CD14-positive monocyte (primary cell): ENCODE data around the gene RAB11FIP4. TPM values are rescaled to one million over a fixed set of nuclear protein-coding genes. Genes with fewer than 3 reads are reported as not detected.

ENCODE experiments used
- DNase-seq, 3 donors: peaks; one replicate each; pipeline ENCODE4 v3.0.0-alpha.2; 2011 to 2022
- H2AFZ ChIP-seq: 2 replicates; pipeline ENCODE4 v1.6.0; 2012; ENCODE audit warnings: mild to moderate bottlenecking, low read depth, low read length, inconsistent platforms; ENCODE audit not compliant: insufficient read depth, poor library complexity, severe bottlenecking
- H3K27ac ChIP-seq, 2 donors: 1 replicate in 1 of 2; 2 replicates in 1 of 2; pipeline ENCODE4 v1.5.1; 2012 to 2013; ENCODE audit warnings: low read length in 2 of 2, control low read depth in 1 of 2, inconsistent platforms in 1 of 2, low read depth in 1 of 2, mild to moderate bottlenecking in 1 of 2
- H3K27me3 ChIP-seq, 2 donors: one replicate each; pipeline versions ENCODE4 v1.6.0 to v1.6.1; 2011 to 2013; ENCODE audit warnings: low read length in 2 of 2; ENCODE audit not compliant: control insufficient read depth in 2 of 2, insufficient read depth in 2 of 2
- H3K36me3 ChIP-seq, 2 donors: replicated peaks in 1 of 2; 1 replicate in 1 of 2; 2 replicates in 1 of 2; pipeline versions ENCODE4 v1.5.1 to v1.6.1; 2012 to 2013; ENCODE audit warnings: low read length in 2 of 2, control low read depth in 1 of 2, inconsistent platforms in 1 of 2, mild to moderate bottlenecking in 1 of 2; ENCODE audit not compliant: insufficient read depth in 2 of 2, control insufficient read depth in 1 of 2
- H3K4me1 ChIP-seq, 2 donors: 1 replicate in 1 of 2; 2 replicates in 1 of 2; pipeline versions ENCODE4 v1.5.1 to v1.6.1; 2012 to 2013; ENCODE audit warnings: low read length in 2 of 2, control low read depth in 1 of 2, inconsistent platforms in 1 of 2, mild to moderate bottlenecking in 1 of 2, moderate library complexity in 1 of 2; ENCODE audit not compliant: insufficient read depth in 2 of 2, control insufficient read depth in 1 of 2
- H3K4me2 ChIP-seq: replicated peaks from 2 replicates; pipeline ENCODE3; 2012; ENCODE audit warnings: low read length, moderate library complexity, mild to moderate bottlenecking; ENCODE audit not compliant: poor library complexity, severe bottlenecking; ENCODE audit errors: extremely low read depth
- H3K4me3 ChIP-seq, 3 experiments: fragments of 200-600 bp in 1 of 3; sonication (generic) in 1 of 3; replicated peaks in 1 of 3; 1 replicate in 2 of 3; 2 replicates in 1 of 3; pipeline ENCODE4 v1.5.1; 2011 to 2013; ENCODE audit warnings: low read length in 3 of 3, mild to moderate bottlenecking in 3 of 3, control low read depth in 2 of 3, low read depth in 2 of 3, inconsistent platforms in 1 of 3, moderate library complexity in 1 of 3
- H3K79me2 ChIP-seq: 2 replicates; pipeline ENCODE4 v1.6.0; 2012; ENCODE audit warnings: mild to moderate bottlenecking, control low read depth, inconsistent platforms, low read length, moderate library complexity; ENCODE audit not compliant: insufficient read depth
- H3K9ac ChIP-seq: 2 replicates; pipeline ENCODE4 v1.6.0; 2017; ENCODE audit warnings: low read length, mild to moderate bottlenecking; ENCODE audit not compliant: insufficient read depth, poor library complexity, severe bottlenecking
- H3K9me3 ChIP-seq, 2 donors: replicated peaks in 1 of 2; 1 replicate in 1 of 2; 2 replicates in 1 of 2; pipeline versions ENCODE4 v1.5.1 to v1.6.1; 2012 to 2013; ENCODE audit warnings: low read length in 2 of 2, control low read depth in 1 of 2; ENCODE audit not compliant: control insufficient read depth in 1 of 2, insufficient read depth in 1 of 2
- H4K20me1 ChIP-seq: 2 replicates; pipeline ENCODE4 v1.6.0; 2012; ENCODE audit warnings: mild to moderate bottlenecking, low read length, control low read depth, moderate library complexity; ENCODE audit not compliant: insufficient read depth
- H3K27ac Mint-ChIP-seq, 7 donors: one replicate each; pipeline ENCODE4 v1.8.0; 2020; ENCODE audit warnings: mild to moderate bottlenecking in 7 of 7, mixed read lengths in 7 of 7, moderate library complexity in 6 of 7, inconsistent platforms in 2 of 7
- H3K27me3 Mint-ChIP-seq, 3 donors: one replicate each; pipeline ENCODE4 v1.8.0; 2021 to 2022; ENCODE audit warnings: low read depth in 3 of 3, mild to moderate bottlenecking in 3 of 3, mixed read lengths in 3 of 3, moderate library complexity in 3 of 3, inconsistent platforms in 1 of 3
- H3K36me3 Mint-ChIP-seq, 2 donors: one replicate each; pipeline ENCODE4 v1.8.0; 2020; ENCODE audit warnings: mixed read lengths in 2 of 2, inconsistent platforms in 1 of 2, mild to moderate bottlenecking in 1 of 2
- H3K4me1 Mint-ChIP-seq: one replicate; pipeline ENCODE4 v1.8.0; 2020; ENCODE audit warnings: mild to moderate bottlenecking, mixed read lengths
- H3K4me3 Mint-ChIP-seq, 2 donors: one replicate each; pipeline ENCODE4 v1.8.0; 2020; ENCODE audit warnings: mild to moderate bottlenecking in 2 of 2, mixed read lengths in 2 of 2, moderate library complexity in 1 of 2
- H3K9me3 Mint-ChIP-seq, 7 donors: one replicate each; pipeline ENCODE4 v1.8.0; 2020 to 2022; ENCODE audit warnings: mixed read lengths in 7 of 7, mild to moderate bottlenecking in 6 of 7, moderate library complexity in 6 of 7, inconsistent platforms in 2 of 7
- WGBS: methylation state at CpG from one replicate; pipeline ENCODE4 v1.1.5; 2013; ENCODE audit warnings: missing lambda C conversion rate; ENCODE audit not compliant: insufficient coverage; 5-methylcytosine and 5-hydroxymethylcytosine counted together
- intact Hi-C, 2 donors: fragments of 100-400 bp; cut with micrococcal nuclease; formaldehyde crosslinking; loops; one replicate each; pipeline versions ENCODE4 v1.15.0 to v1.15.1; 2023
- polyA plus RNA-seq, 3 donors: library from polyadenylated mRNA; depleted of rRNA in 1 of 3; unstranded in 2 of 3; stranded (reverse) in 1 of 3; fragments of 300-500 nt in 2 of 3; fragments of >200 nt in 1 of 3; fragmentation: Illumina TruSeq in 2 of 3; gene quantifications; 1 replicate in 2 of 3; 2 replicates in 1 of 3; pipeline ENCODE4 v1.2.3, GENCODE V29; 2012 to 2021
- TF ChIP-seq, protein P1 (sequence below): fragments of 200-600 bp; IDR thresholded peaks from one replicate; pipeline ENCODE4 v1.8.0; 2022; ENCODE audit warnings: antibody characterized with exemption, mild to moderate bottlenecking

RAB11FIP4 gene
- polyA plus RNA-seq, 3 donors = 10.4 to 21.9 (median 16.2) TPM

GRCh38 chr17:31517524-31517923 lies 126.0 kb downstream of the RAB11FIP4 start:
- no peak overlapping the region for H3K4me3 ChIP-seq
- peaks cover 47% of the 10 kb centered on the region for H4K20me1 ChIP-seq
- TF ChIP-seq, protein P1, sequence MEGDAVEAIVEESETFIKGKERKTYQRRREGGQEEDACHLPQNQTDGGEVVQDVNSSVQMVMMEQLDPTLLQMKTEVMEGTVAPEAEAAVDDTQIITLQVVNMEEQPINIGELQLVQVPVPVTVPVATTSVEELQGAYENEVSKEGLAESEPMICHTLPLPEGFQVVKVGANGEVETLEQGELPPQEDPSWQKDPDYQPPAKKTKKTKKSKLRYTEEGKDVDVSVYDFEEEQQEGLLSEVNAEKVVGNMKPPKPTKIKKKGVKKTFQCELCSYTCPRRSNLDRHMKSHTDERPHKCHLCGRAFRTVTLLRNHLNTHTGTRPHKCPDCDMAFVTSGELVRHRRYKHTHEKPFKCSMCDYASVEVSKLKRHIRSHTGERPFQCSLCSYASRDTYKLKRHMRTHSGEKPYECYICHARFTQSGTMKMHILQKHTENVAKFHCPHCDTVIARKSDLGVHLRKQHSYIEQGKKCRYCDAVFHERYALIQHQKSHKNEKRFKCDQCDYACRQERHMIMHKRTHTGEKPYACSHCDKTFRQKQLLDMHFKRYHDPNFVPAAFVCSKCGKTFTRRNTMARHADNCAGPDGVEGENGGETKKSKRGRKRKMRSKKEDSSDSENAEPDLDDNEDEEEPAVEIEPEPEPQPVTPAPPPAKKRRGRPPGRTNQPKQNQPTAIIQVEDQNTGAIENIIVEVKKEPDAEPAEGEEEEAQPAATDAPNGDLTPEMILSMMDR = no peak
- no peaks in the 10 kb centered on the region for H3K4me1 Mint-ChIP-seq
- intact Hi-C loops = no loop called here
- no peak overlapping the region for H3K27ac ChIP-seq
- H3K27me3 ChIP-seq = no peaks in the 10 kb centered on the region
- H3K9ac ChIP-seq = no peak overlapping the region
- H3K36me3 Mint-ChIP-seq = peaks cover 19 to 26% of the 10 kb centered on the region in 2 donors
- no peak overlapping the region for H3K4me2 ChIP-seq
- no peak overlapping the region for H3K27ac Mint-ChIP-seq
- H3K9me3 ChIP-seq = no peaks in the 10 kb centered on the region
- peaks cover 0 to 1% (median 1%) of the 10 kb centered on the region in 3 donors for H3K27me3 Mint-ChIP-seq
- no peaks in the 10 kb centered on the region for H3K4me1 ChIP-seq
- DNase-seq = no peak
- peaks cover 8 to 24% of the 10 kb centered on the region in 2 donors for H3K36me3 ChIP-seq
- 75% methylated on average over 10 of the region's 11 CpGs for WGBS
- H3K4me3 Mint-ChIP-seq = no peak overlapping the region
- no peak overlapping the region for H2AFZ ChIP-seq
- H3K79me2 ChIP-seq = no peaks in the 10 kb centered on the region
- H3K9me3 Mint-ChIP-seq = peaks cover 0 to 6% (median 0%) of the 10 kb centered on the region in 7 donors

DNA sequence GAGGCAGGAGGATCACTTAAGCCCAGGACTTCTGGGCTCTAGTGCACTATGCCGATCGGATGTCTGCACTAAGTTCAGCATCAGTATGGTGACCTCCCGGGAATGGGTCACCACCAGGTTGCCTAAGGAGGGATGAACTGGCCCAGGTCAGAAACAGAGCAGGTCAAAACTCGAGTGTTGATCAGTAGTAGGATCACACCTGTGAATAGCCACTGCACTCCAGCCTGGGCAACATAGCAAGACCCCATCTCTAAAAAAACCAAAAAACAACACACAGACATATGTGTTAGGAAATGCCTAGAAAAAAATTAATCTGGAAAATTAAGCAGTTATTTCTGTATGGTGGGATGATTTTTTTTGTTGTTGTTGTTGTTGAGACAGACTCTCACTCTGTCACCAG lies 127.0 kb downstream of the RAB11FIP4 start:
- H3K36me3 ChIP-seq = peaks cover 17 to 33% of the 10 kb centered on the region in 2 donors
- Mint-ChIP-seq H3K27me3 (peaks cover 0 to 1% (median 1%) of the 10 kb centered on the region in 3 donors), H3K4me1 (no peaks in the 10 kb centered on the region), H3K9me3 (peaks cover 0 to 9% (median 3%) of the 10 kb centered on the region in 7 donors), H3K4me3 (no peak overlapping the region), H3K27ac (no peak overlapping the region), H3K36me3 (peaks cover 27 to 33% of the 10 kb centered on the region in 2 donors)
- H3K4me1 ChIP-seq = no peaks in the 10 kb centered on the region
- DNase-seq = no peak
- H4K20me1 ChIP-seq = peaks cover 38% of the 10 kb centered on the region
- WGBS = 100% methylated on average over 3 of the region's 4 CpGs
- H3K79me2 ChIP-seq = no peaks in the 10 kb centered on the region
- intact Hi-C loops = no loop called here
- H3K9me3 ChIP-seq = peaks cover 0 to 2% of the 10 kb centered on the region in 2 donors
- H3K9ac ChIP-seq = no peak overlapping the region
- no peak overlapping the region for H2AFZ ChIP-seq
- no peak overlapping the region for H3K4me3 ChIP-seq
- H3K27ac ChIP-seq = no peak overlapping the region
- H3K4me2 ChIP-seq = no peak overlapping the region
- TF ChIP-seq, protein P1 = no peak
- H3K27me3 ChIP-seq = no peaks in the 10 kb centered on the region
